Measurements from ENCODE around the gene FRMD4A. TPM values are rescaled to one million over a fixed set of nuclear protein-coding genes. Genes with fewer than 3 reads are reported as not detected.

The FRMD4A gene
- total RNA-seq, 1 experiment from 2014 or later = 18.3 TPM

DNA sequence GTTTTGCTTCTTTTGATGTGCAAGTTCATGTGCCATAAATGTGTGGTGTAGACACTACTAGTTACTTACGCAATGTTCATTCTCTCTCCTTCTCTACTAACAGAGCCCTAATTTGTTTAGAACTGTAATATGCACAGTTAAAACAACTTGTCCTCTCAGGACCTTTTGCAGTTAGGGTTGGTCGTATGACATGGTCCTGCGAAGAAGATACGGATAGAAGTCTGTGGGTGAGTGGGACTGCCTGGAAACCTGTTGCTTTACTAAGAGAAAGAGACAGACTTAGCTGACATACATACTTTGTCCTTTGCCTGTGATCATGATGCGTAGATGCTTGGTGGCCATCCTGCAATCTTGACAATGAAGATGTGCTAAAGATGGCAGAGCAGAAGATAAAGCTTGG lies 692.8 kb downstream of the FRMD4A start:
- H3K36me3 ChIP-seq (ENCODE audit: low read depth) = no peaks in the 10 kb centered on the region
- TF ChIP-seq, protein P1, sequence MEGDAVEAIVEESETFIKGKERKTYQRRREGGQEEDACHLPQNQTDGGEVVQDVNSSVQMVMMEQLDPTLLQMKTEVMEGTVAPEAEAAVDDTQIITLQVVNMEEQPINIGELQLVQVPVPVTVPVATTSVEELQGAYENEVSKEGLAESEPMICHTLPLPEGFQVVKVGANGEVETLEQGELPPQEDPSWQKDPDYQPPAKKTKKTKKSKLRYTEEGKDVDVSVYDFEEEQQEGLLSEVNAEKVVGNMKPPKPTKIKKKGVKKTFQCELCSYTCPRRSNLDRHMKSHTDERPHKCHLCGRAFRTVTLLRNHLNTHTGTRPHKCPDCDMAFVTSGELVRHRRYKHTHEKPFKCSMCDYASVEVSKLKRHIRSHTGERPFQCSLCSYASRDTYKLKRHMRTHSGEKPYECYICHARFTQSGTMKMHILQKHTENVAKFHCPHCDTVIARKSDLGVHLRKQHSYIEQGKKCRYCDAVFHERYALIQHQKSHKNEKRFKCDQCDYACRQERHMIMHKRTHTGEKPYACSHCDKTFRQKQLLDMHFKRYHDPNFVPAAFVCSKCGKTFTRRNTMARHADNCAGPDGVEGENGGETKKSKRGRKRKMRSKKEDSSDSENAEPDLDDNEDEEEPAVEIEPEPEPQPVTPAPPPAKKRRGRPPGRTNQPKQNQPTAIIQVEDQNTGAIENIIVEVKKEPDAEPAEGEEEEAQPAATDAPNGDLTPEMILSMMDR (conservative IDR thresholded peaks at IDR 0.05) = no peak
- TF ChIP-seq EZH2 (IDR thresholded peaks at IDR 0.05; ENCODE audit: low read depth) = no peak
- H3K9me2 ChIP-seq (ENCODE audit: insufficient read depth) = no peaks in the 10 kb centered on the region
- no peak overlapping the region for H3K4me3 ChIP-seq
- intact Hi-C loops (cut with micrococcal nuclease; ENCODE audit: unreplicated experiment) = no loop called here
- no peak overlapping the region for H2AFZ ChIP-seq
- no peaks in the 10 kb centered on the region for H3K79me2 ChIP-seq (ENCODE audit: low read depth)
- no TSS peak for BruUV-seq (replicated peaks)
- H3K27ac ChIP-seq = no peak overlapping the region
- POLR2A ChIA-PET (ENCODE audit: unreplicated experiment) = no interaction called here
- CTCF ChIA-PET = no interaction called here
- H3K4me1 ChIP-seq (replicated peaks; ENCODE audit: insufficient read depth) = peaks cover 10% of the 10 kb centered on the region
- H4K20me1 ChIP-seq (ENCODE audit: insufficient read depth) = no peaks in the 10 kb centered on the region
- no peaks in the 10 kb centered on the region for H3K27me3 ChIP-seq (ENCODE audit: insufficient read depth, low read depth)
- H3K4me2 ChIP-seq = no peak overlapping the region
- no peaks in the 10 kb centered on the region for H3K9me3 ChIP-seq (ENCODE audit: insufficient read depth, low read depth)
- H3F3A ChIP-seq (ENCODE audit: insufficient read depth, low read depth) = no peaks in the 10 kb centered on the region
- DNase-seq = no peak

DNA sequence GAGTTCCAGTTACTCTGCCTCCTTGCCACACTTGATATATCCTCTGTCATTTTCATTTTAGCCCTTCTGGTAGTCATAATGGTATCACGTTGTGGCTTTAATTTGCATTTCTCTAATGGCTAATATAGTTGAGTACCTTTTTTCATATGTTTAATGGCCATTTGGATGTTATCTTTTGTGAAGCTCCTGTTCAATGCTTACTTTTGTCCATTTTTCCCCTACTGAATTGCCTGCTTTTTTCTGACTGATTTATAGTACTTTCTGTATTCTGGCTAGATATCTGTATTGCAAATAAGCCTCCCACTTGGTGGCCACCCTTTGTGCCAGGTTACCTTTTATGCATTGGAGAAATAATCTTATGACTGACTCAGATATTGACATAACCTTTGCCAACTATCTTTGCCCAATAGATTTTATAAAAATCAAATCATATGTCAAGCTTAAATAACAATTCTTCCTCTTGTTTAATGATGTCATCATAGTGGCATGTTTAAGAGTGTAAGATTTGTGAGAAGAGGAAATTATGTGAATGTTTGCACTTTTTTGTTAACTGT lies 693.3 kb downstream of the FRMD4A start:
- no TSS peak for BruUV-seq (replicated peaks)
- peaks cover 10% of the 10 kb centered on the region for H3K4me1 ChIP-seq (replicated peaks; ENCODE audit: insufficient read depth)
- H3K4me3 ChIP-seq = no peak overlapping the region
- ChIA-PET CTCF (no interaction called here), POLR2A (ENCODE audit: unreplicated experiment) (no interaction called here)
- no peak for TF ChIP-seq EZH2 (IDR thresholded peaks at IDR 0.05; ENCODE audit: low read depth)
- TF ChIP-seq, protein P1 (conservative IDR thresholded peaks at IDR 0.05) = no peak
- no peak overlapping the region for H3K27ac ChIP-seq
- H3K4me2 ChIP-seq = no peak overlapping the region
- peak in 1 of 2 experiments; percentile 39 for DNase-seq
- no peaks in the 10 kb centered on the region for H4K20me1 ChIP-seq (ENCODE audit: insufficient read depth)
- H3K9me3 ChIP-seq (ENCODE audit: insufficient read depth, low read depth) = no peaks in the 10 kb centered on the region
- no peaks in the 10 kb centered on the region for H3K9me2 ChIP-seq (ENCODE audit: insufficient read depth)
- intact Hi-C loops (cut with micrococcal nuclease; ENCODE audit: unreplicated experiment) = no loop called here
- H3F3A ChIP-seq (ENCODE audit: insufficient read depth, low read depth) = no peaks in the 10 kb centered on the region
- no peaks in the 10 kb centered on the region for H3K27me3 ChIP-seq (ENCODE audit: insufficient read depth, low read depth)
- no peaks in the 10 kb centered on the region for H3K79me2 ChIP-seq (ENCODE audit: low read depth)
- no peaks in the 10 kb centered on the region for H3K36me3 ChIP-seq (ENCODE audit: low read depth)
- H2AFZ ChIP-seq = no peak overlapping the region

DNA sequence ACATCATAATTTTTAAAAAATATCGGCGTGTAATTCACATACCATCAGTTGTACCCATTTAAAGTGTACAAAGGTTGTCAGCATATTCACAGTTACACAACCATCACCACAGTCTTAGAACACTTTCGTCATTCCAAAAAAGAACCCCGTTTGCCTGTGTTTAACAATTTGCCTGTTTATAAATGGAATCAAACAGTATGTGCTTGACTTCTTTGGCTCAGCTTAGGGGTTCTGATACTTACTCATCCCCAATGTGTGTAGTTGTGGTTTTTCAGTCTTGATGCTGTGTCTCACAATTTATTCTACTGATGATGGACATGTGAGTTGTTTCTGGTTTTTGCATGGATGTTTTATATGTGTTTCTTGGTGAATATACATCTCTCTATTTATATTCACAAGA lies 693.9 kb downstream of the FRMD4A start:
- no TSS peak for BruUV-seq (replicated peaks)
- intact Hi-C loops (cut with micrococcal nuclease; ENCODE audit: unreplicated experiment) = no loop called here
- H3K4me2 ChIP-seq = no peak overlapping the region

More for the DNA sequence above, 693.9 kb downstream of the FRMD4A start:
- no peaks in the 10 kb centered on the region for H3F3A ChIP-seq (ENCODE audit: insufficient read depth, low read depth)
- H3K27me3 ChIP-seq (ENCODE audit: insufficient read depth, low read depth) = no peaks in the 10 kb centered on the region
- no peaks in the 10 kb centered on the region for H3K9me2 ChIP-seq (ENCODE audit: insufficient read depth)
- H3K36me3 ChIP-seq (ENCODE audit: low read depth) = no peaks in the 10 kb centered on the region
- H2AFZ ChIP-seq = no peak overlapping the region
- H3K79me2 ChIP-seq (ENCODE audit: low read depth) = no peaks in the 10 kb centered on the region
- H3K27ac ChIP-seq = no peak overlapping the region
- DNase-seq = no peak
- H3K4me1 ChIP-seq (replicated peaks; ENCODE audit: insufficient read depth) = peaks cover 10% of the 10 kb centered on the region
- POLR2A ChIA-PET (ENCODE audit: unreplicated experiment) = no interaction called here
- CTCF ChIA-PET = no interaction called here
- no peak overlapping the region for H3K4me3 ChIP-seq
- TF ChIP-seq, protein P1 (conservative IDR thresholded peaks at IDR 0.05) = no peak
- TF ChIP-seq EZH2 (IDR thresholded peaks at IDR 0.05; ENCODE audit: low read depth) = no peak
- no peaks in the 10 kb centered on the region for H3K9me3 ChIP-seq (ENCODE audit: insufficient read depth, low read depth)
- no peaks in the 10 kb centered on the region for H4K20me1 ChIP-seq (ENCODE audit: insufficient read depth)
